ENCODE measurements around the gene KRT35. TPM values are rescaled to one million over a fixed set of nuclear protein-coding genes. Genes with fewer than 3 reads are reported as not detected.
A peak's percentile ranks its signal among the peaks of the same experiment; 100 is the strongest.

Gene KRT35
- total and polyA plus RNA-seq, 8 donors: not detected

DNA sequence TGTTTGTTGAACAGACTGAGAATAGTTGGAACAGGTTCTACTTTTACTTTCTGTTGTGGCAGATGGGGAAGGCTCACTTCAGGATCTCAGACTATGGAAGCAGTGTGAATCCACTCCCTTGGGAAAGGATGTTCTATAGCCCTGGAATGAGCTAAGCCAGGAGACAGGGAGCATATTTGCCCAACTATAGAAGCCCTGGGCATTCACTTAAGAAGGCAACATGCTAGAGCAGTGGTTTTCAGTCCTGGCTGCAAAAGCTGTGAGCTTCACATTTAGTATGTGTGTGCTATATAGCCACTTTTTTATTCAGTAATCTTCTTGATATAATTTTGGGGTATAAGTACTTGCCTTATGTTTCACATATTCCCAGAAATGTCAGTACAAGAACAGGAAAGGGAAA is 12.6 kb downstream of the KRT35 start:
- H3K4me3 ChIP-seq: no peak overlapping the region
- intact Hi-C loops (cut with DNase I; ENCODE audit: low total_unique reads): no loop called here
- no peak for DNase-seq

GRCh38 chr17:41467561-41467960 is 13.4 kb downstream of the KRT35 start:
- no peak for TF ChIP-seq POLR2A (IDR thresholded peaks at IDR 0.05)
- TF ChIP-seq, protein P1, sequence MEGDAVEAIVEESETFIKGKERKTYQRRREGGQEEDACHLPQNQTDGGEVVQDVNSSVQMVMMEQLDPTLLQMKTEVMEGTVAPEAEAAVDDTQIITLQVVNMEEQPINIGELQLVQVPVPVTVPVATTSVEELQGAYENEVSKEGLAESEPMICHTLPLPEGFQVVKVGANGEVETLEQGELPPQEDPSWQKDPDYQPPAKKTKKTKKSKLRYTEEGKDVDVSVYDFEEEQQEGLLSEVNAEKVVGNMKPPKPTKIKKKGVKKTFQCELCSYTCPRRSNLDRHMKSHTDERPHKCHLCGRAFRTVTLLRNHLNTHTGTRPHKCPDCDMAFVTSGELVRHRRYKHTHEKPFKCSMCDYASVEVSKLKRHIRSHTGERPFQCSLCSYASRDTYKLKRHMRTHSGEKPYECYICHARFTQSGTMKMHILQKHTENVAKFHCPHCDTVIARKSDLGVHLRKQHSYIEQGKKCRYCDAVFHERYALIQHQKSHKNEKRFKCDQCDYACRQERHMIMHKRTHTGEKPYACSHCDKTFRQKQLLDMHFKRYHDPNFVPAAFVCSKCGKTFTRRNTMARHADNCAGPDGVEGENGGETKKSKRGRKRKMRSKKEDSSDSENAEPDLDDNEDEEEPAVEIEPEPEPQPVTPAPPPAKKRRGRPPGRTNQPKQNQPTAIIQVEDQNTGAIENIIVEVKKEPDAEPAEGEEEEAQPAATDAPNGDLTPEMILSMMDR (IDR thresholded peaks at IDR 0.05): no peak
- no peak for TF ChIP-seq POLR2AphosphoS5 (IDR thresholded peaks at IDR 0.05)
- no peak for TF ChIP-seq EP300 (IDR thresholded peaks at IDR 0.05)
- H3K27ac ChIP-seq: no peak overlapping the region

More for the DNA sequence above, 12.6 kb downstream of the KRT35 start:
- TF ChIP-seq POLR2AphosphoS5 (IDR thresholded peaks at IDR 0.05): no peak
- TF ChIP-seq POLR2A (IDR thresholded peaks at IDR 0.05): no peak
- TF ChIP-seq, protein P1 (IDR thresholded peaks at IDR 0.05): no peak
- TF ChIP-seq EP300 (IDR thresholded peaks at IDR 0.05): no peak
- Histone ChIP-seq H3K27me3 (no peaks in the 10 kb centered on the region), H3K4me1 (peaks cover 0 to 11% (median 3%) of the 10 kb centered on the region in 4 donors), H3K27ac (no peak overlapping the region), H3K36me3 (no peaks in the 10 kb centered on the region), H3K9me3 (peaks cover 0 to 15% (median 5%) of the 10 kb centered on the region in 4 donors)

GRCh38 chr17:41466988-41467387 is 14.0 kb downstream of the KRT35 start, which contains the start of gene KRT32:
Gene KRT32 (minus strand): TSS chr17:41467386. CDS start chr17:41467325, 61 bp downstream.
- intact Hi-C loops (cut with DNase I; ENCODE audit: low total_unique reads): no loop called here
- DNase-seq: no peak
- Histone ChIP-seq H3K4me3 (no peak within 1 kb of the TSS), H3K27me3 (no peaks in the 10 kb centered on the region), H3K36me3 (no peaks in the 10 kb centered on the region), H3K4me1 (peaks cover 0 to 11% (median 3%) of the 10 kb centered on the region in 4 donors), H3K27ac (no peak within 1 kb of the TSS), H3K9me3 (peaks cover 0 to 12% (median 4%) of the 10 kb centered on the region in 4 donors)
- WGBS, 5 donors: 89 to 96% (median 93%) methylated on average over 8 to 14 of the region's 14 CpGs
- no peak for TF ChIP-seq POLR2A (IDR thresholded peaks at IDR 0.05)
- no peak for TF ChIP-seq POLR2AphosphoS5 (IDR thresholded peaks at IDR 0.05)
- no peak for TF ChIP-seq EP300 (IDR thresholded peaks at IDR 0.05)
- TF ChIP-seq, protein P1 (IDR thresholded peaks at IDR 0.05): no peak

More at GRCh38 chr17:41467561-41467960, 13.4 kb downstream of the KRT35 start:
- Histone ChIP-seq H3K4me3 (no peak overlapping the region), H3K36me3 (no peaks in the 10 kb centered on the region), H3K9me3 (peaks cover 0 to 15% (median 5%) of the 10 kb centered on the region in 4 donors), H3K4me1 (peaks cover 0 to 11% (median 3%) of the 10 kb centered on the region in 4 donors), H3K27me3 (no peaks in the 10 kb centered on the region)
- DNase-seq: peak in 1 of 2 donors; percentile 26
- 64 to 84% (median 73%) methylated on average over 4 of the region's 4 CpGs for WGBS, 5 donors
- intact Hi-C loops (cut with DNase I; ENCODE audit: low total_unique reads): no loop called here

GRCh38 chr17:41464682-41465081 is 16.3 kb downstream of the KRT35 start:
- 12 to 25% (median 21%) methylated on average over 6 of the region's 6 CpGs for WGBS, 5 donors
- TF ChIP-seq EP300 (IDR thresholded peaks at IDR 0.05) (no peak), POLR2AphosphoS5 (IDR thresholded peaks at IDR 0.05) (peak in 2 of 3 donors; percentile 66 to 72)
- H3K27ac ChIP-seq: no peak overlapping the region
- H3K27me3 ChIP-seq: no peaks in the 10 kb centered on the region
- H3K4me3 ChIP-seq: no peak overlapping the region
- H3K4me1 ChIP-seq: peaks cover 0 to 11% (median 3%) of the 10 kb centered on the region in 4 donors
- DNase-seq: peak; percentile 59 to 64
- H3K9me3 ChIP-seq: peaks cover 0 to 10% (median 0%) of the 10 kb centered on the region in 4 donors
- H3K36me3 ChIP-seq: no peaks in the 10 kb centered on the region
- intact Hi-C loops (cut with DNase I; ENCODE audit: low total_unique reads): no loop called here

GRCh38 chr17:41464173-41464572 is 16.8 kb downstream of the KRT35 start:
- DNase-seq: no peak
- no peak overlapping the region for H3K4me3 ChIP-seq
- TF ChIP-seq, protein P1 (IDR thresholded peaks at IDR 0.05): no peak
- TF ChIP-seq POLR2AphosphoS5 (IDR thresholded peaks at IDR 0.05): no peak
- no peak for TF ChIP-seq EP300 (IDR thresholded peaks at IDR 0.05)
- no peak for TF ChIP-seq POLR2A (IDR thresholded peaks at IDR 0.05)
- no peaks in the 10 kb centered on the region for H3K27me3 ChIP-seq
- no peaks in the 10 kb centered on the region for H3K36me3 ChIP-seq
- peaks cover 0 to 10% (median 0%) of the 10 kb centered on the region in 4 donors for H3K9me3 ChIP-seq
- intact Hi-C loops (cut with DNase I; ENCODE audit: low total_unique reads): no loop called here
- no peak overlapping the region for H3K27ac ChIP-seq
- H3K4me1 ChIP-seq: peaks cover 0 to 11% (median 3%) of the 10 kb centered on the region in 4 donors
- 88 to 96% (median 91%) methylated on average over 11 of the region's 11 CpGs for WGBS, 5 donors

Measured in stomach (tissue), 9 donors.